Progenitor cell of endocrine pancreas (in vitro differentiated cells): ENCODE measurements around the gene WIPF3. TPM values are rescaled to one million over a fixed set of nuclear protein-coding genes. Genes with fewer than 3 reads are reported as not detected.

Experiments used
- DNase-seq: peaks from one replicate; pipeline ENCODE4 v3.0.0; 2021; ENCODE audit warnings: low spot score; ENCODE audit not compliant: unreplicated experiment
- H3K27ac Mint-ChIP-seq: 2 replicates; pipeline ENCODE4 v1.8.0; 2021; ENCODE audit warnings: mild to moderate bottlenecking, moderate library complexity, mixed read lengths
- H3K27me3 Mint-ChIP-seq: 2 replicates; pipeline ENCODE4 v1.8.0; 2021; ENCODE audit warnings: mixed read lengths
- H3K36me3 Mint-ChIP-seq: 2 replicates; pipeline ENCODE4 v1.8.0; 2022; ENCODE audit warnings: mixed read lengths; ENCODE audit not compliant: insufficient read depth
- H3K4me1 Mint-ChIP-seq: 2 replicates; pipeline ENCODE4 v1.8.0; 2021; ENCODE audit warnings: low read depth, mixed read lengths
- H3K4me3 Mint-ChIP-seq: 2 replicates; pipeline ENCODE4 v1.8.0; 2021; ENCODE audit warnings: low read depth, mild to moderate bottlenecking, moderate library complexity, mixed read lengths
- H3K9me3 Mint-ChIP-seq: 2 replicates; pipeline ENCODE4 v1.8.0; 2021; ENCODE audit warnings: low read depth, mixed read lengths
- CTCF ChIP-seq: fragments of 200-600 bp; sonication (generic); IDR thresholded peaks from one replicate; pipeline ENCODE4 v1.5.0; 2021; ENCODE audit warnings: antibody characterized with exemption, mild to moderate bottlenecking; ENCODE audit not compliant: unreplicated experiment
- total RNA-seq: library from RNA; stranded (reverse); gene quantifications from 2 replicates; pipeline ENCODE4 v1.2.1, GENCODE V29; 2021

Gene WIPF3
- total RNA-seq, 1 donor from 2014 or later: 8.9 TPM

GRCh38 chr7:29794959-29795629, 11.2 kb upstream of the WIPF3 start:
- no peak for DNase-seq
- no peaks in the 10 kb centered on the region for H3K36me3 Mint-ChIP-seq
- H3K9me3 Mint-ChIP-seq: no peaks in the 10 kb centered on the region
- no peak overlapping the region for H3K4me3 Mint-ChIP-seq
- peaks cover 7% of the 10 kb centered on the region for H3K4me1 Mint-ChIP-seq
- no peak overlapping the region for H3K27ac Mint-ChIP-seq
- no peak for TF ChIP-seq CTCF
- peaks cover 24% of the 10 kb centered on the region for H3K27me3 Mint-ChIP-seq

- no peak for TF ChIP-seq CTCF
- H3K9me3 Mint-ChIP-seq: no peaks in the 10 kb centered on the region
- H3K4me3 Mint-ChIP-seq: no peak overlapping the region
- no peaks in the 10 kb centered on the region for H3K36me3 Mint-ChIP-seq
- H3K4me1 Mint-ChIP-seq: peaks cover 7% of the 10 kb centered on the region
- peaks cover 28% of the 10 kb centered on the region for H3K27me3 Mint-ChIP-seq
- DNase-seq: no peak
- no peak overlapping the region for H3K27ac Mint-ChIP-seq
Observed at GRCh38 chr7:29795696-29796580, 10.4 kb upstream of the WIPF3 start.

- H3K9me3 Mint-ChIP-seq: no peaks in the 10 kb centered on the region
- H3K27me3 Mint-ChIP-seq: peaks cover 35% of the 10 kb centered on the region
- H3K27ac Mint-ChIP-seq: no peak overlapping the region
- DNase-seq: no peak
- no peaks in the 10 kb centered on the region for H3K36me3 Mint-ChIP-seq
- no peak overlapping the region for H3K4me3 Mint-ChIP-seq
- peaks cover 7% of the 10 kb centered on the region for H3K4me1 Mint-ChIP-seq
- no peak for TF ChIP-seq CTCF
Observed at GRCh38 chr7:29797112-29797944, 9.0 kb upstream of the WIPF3 start.

GRCh38 chr7:29798422-29798821, 7.9 kb upstream of the WIPF3 start:
- Mint-ChIP-seq H3K9me3 (no peaks in the 10 kb centered on the region), H3K4me1 (peaks cover 3% of the 10 kb centered on the region), H3K27ac (no peak overlapping the region), H3K4me3 (no peak overlapping the region), H3K27me3 (peaks cover 41% of the 10 kb centered on the region), H3K36me3 (no peaks in the 10 kb centered on the region)
- TF ChIP-seq CTCF: no peak
- DNase-seq: no peak

GRCh38 chr7:29801929-29802328, 4.4 kb upstream of the WIPF3 start:
- Mint-ChIP-seq H3K27ac (no peak overlapping the region), H3K27me3 (peaks cover 55% of the 10 kb centered on the region), H3K36me3 (no peaks in the 10 kb centered on the region), H3K4me3 (no peak overlapping the region), H3K9me3 (no peaks in the 10 kb centered on the region), H3K4me1 (peaks cover 5% of the 10 kb centered on the region)
- TF ChIP-seq CTCF: no peak
- DNase-seq: no peak
